Measurements from ENCODE around the gene AGRP.

Gene AGRP

GRCh38 chr16:67445441-67445912 lies 37.9 kb downstream of the AGRP start:
- no peak for DNase-seq

- DNase-seq: no peak
Measured at GRCh38 chr16:67445126-67445426, 38.3 kb downstream of the AGRP start.

- no peak for DNase-seq
Measured at GRCh38 chr16:67444259-67445125, 38.9 kb downstream of the AGRP start.

- no peak for DNase-seq
Measured at GRCh38 chr16:67443265-67443664, 40.1 kb downstream of the AGRP start.

- DNase-seq: no peak
Measured at GRCh38 chr16:67442581-67443255, 40.6 kb downstream of the AGRP start.

GRCh38 chr16:67441907-67442306 lies 41.4 kb downstream of the AGRP start:
- no peak for DNase-seq

GRCh38 chr16:67441271-67441753 lies 42.0 kb downstream of the AGRP start:
- DNase-seq: no peak

- no peak for DNase-seq
Measured at GRCh38 chr16:67438824-67439393, 44.4 kb downstream of the AGRP start.

GRCh38 chr16:67438098-67438791 lies 45.1 kb downstream of the AGRP start:
- DNase-seq: no peak

GRCh38 chr16:67437513-67437912 lies 45.8 kb downstream of the AGRP start:
- DNase-seq: no peak

- DNase-seq: no peak
Measured at GRCh38 chr16:67436640-67437193, 46.6 kb downstream of the AGRP start.

GRCh38 chr16:67435758-67436164 lies 47.6 kb downstream of the AGRP start:
- no peak for DNase-seq

GRCh38 chr16:67433131-67433719 lies 50.1 kb downstream of the AGRP start:
- DNase-seq: no peak
